Subcutaneous abdominal adipose tissue (tissue), 5 donors: Measurements from ENCODE around the gene RAD51C.

Source experiments
- H3K27ac ChIP-seq: one replicate; pipeline ENCODE4 v1.7.0; 2013; ENCODE audit warnings: low read depth, mild to moderate bottlenecking, inconsistent platforms, low read length, moderate library complexity
- H3K27me3 ChIP-seq, 5 donors: one replicate each; pipeline ENCODE4 v1.7.0; 2013; ENCODE audit warnings: low read length in 5 of 5, inconsistent platforms in 1 of 5; ENCODE audit not compliant: control insufficient read depth in 5 of 5, insufficient read depth in 4 of 5
- H3K36me3 ChIP-seq, 5 donors: one replicate each; pipeline ENCODE4 v1.7.0; 2013; ENCODE audit warnings: low read length in 5 of 5; ENCODE audit not compliant: control insufficient read depth in 5 of 5, insufficient read depth in 5 of 5
- H3K4me1 ChIP-seq, 5 donors: one replicate each; pipeline ENCODE4 v1.7.0; 2013; ENCODE audit warnings: low read length in 5 of 5, mild to moderate bottlenecking in 3 of 5, moderate library complexity in 1 of 5; ENCODE audit not compliant: control insufficient read depth in 5 of 5, insufficient read depth in 5 of 5
- H3K4me3 ChIP-seq, 5 donors: one replicate each; pipeline ENCODE4 v1.7.0; 2013; ENCODE audit warnings: low read length in 5 of 5, low read depth in 1 of 5
- H3K9ac ChIP-seq, 5 donors: one replicate each; pipeline ENCODE4 v1.7.0; 2013; ENCODE audit warnings: low read length in 5 of 5, mild to moderate bottlenecking in 4 of 5, moderate library complexity in 3 of 5
- H3K9me3 ChIP-seq, 5 donors: one replicate each; pipeline ENCODE4 v1.7.0; 2013; ENCODE audit warnings: low read length in 5 of 5; ENCODE audit not compliant: control insufficient read depth in 5 of 5
- donor health status: healthy.
- donor health status: healthy.
- donor health status: healthy.
- donor health status: healthy.
- donor health status: healthy.

The RAD51C gene

DNA sequence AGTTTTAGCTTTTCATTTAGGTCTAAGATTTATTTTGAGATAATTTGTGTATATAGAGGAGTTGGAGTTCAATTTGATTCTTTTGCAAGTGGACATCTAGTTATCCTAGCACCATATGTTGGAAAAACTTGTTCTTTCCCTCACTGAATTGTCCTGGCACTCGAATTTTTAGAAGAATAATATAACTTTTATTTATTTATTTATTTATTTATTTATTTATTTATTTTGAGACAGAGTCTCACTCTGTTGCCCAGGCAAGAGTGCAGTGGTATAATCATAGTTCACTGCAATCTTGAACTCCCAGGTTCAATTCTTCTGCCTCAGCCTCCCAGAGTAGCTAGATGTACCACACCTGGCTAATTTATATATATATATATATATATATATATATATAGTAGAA lies 92.7 kb downstream of the RAD51C start:
- Histone ChIP-seq H3K9ac (no peak overlapping the region), H3K27ac (no peak overlapping the region), H3K36me3 (no peaks in the 10 kb centered on the region), H3K9me3 (no peaks in the 10 kb centered on the region), H3K4me3 (no peak overlapping the region), H3K4me1 (no peaks in the 10 kb centered on the region), H3K27me3 (peaks cover 0 to 2% (median 0%) of the 10 kb centered on the region in 5 donors)
